H9 (cell line): Measurements from ENCODE around the gene NOTCH1. TPM values are rescaled to one million over a fixed set of nuclear protein-coding genes. Genes with fewer than 3 reads are reported as not detected.

Source experiments
- DNase-seq: peaks from one replicate; pipeline ENCODE4 v3.0.0-alpha.2; 2017
- H2AFZ ChIP-seq: one replicate; pipeline ENCODE4 v1.6.1; 2013; ENCODE audit warnings: mild to moderate bottlenecking, low read length, control low read depth, moderate library complexity
- H2AK5ac ChIP-seq: 2 replicates; pipeline ENCODE4 v1.6.1; 2013; ENCODE audit warnings: low read length, control low read depth, mixed read lengths; ENCODE audit not compliant: insufficient read length
- H2BK120ac ChIP-seq: one replicate; pipeline ENCODE4 v1.6.1; 2013; ENCODE audit warnings: low read depth, mild to moderate bottlenecking, low read length, control low read depth, inconsistent platforms; ENCODE audit not compliant: poor library complexity, severe bottlenecking
- H2BK12ac ChIP-seq: 2 replicates; pipeline ENCODE4 v1.6.1; 2013; ENCODE audit warnings: low read length, control low read depth, mixed read lengths, low read depth; ENCODE audit not compliant: insufficient read length
- H2BK15ac ChIP-seq: 2 replicates; pipeline ENCODE4 v1.6.1; 2013; ENCODE audit warnings: low read depth, low read length, control low read depth
- H2BK20ac ChIP-seq: one replicate; pipeline ENCODE4 v1.6.1; 2013; ENCODE audit warnings: low read depth, mild to moderate bottlenecking, low read length, control low read depth, inconsistent platforms; ENCODE audit not compliant: poor library complexity, severe bottlenecking
- H2BK5ac ChIP-seq: 2 replicates; pipeline ENCODE4 v1.6.1; 2013; ENCODE audit warnings: low read length, control low read depth, mixed read lengths; ENCODE audit not compliant: insufficient read length
- H3K14ac ChIP-seq: 2 replicates; pipeline ENCODE4 v1.6.1; 2013; ENCODE audit warnings: low read length, control low read depth; ENCODE audit not compliant: insufficient read depth
- H3K18ac ChIP-seq: 2 replicates; pipeline ENCODE4 v1.6.1; 2013; ENCODE audit warnings: low read depth, mild to moderate bottlenecking, mixed read lengths, low read length, control low read depth; ENCODE audit not compliant: insufficient read length
- H3K23ac ChIP-seq: 2 replicates; pipeline ENCODE4 v1.6.1; 2013; ENCODE audit warnings: low read length, control low read depth, mixed read lengths, low read depth; ENCODE audit not compliant: insufficient read length
- H3K23me2 ChIP-seq: 2 replicates; pipeline ENCODE4 v1.6.1; 2013; ENCODE audit warnings: low read depth, mild to moderate bottlenecking, mixed read lengths, low read length, control low read depth; ENCODE audit not compliant: insufficient read length, poor library complexity, severe bottlenecking
- H3K27ac ChIP-seq: 2 replicates; pipeline ENCODE4 v1.5.1; 2013; ENCODE audit warnings: low read length, control low read depth, mixed read lengths, low read depth; ENCODE audit not compliant: insufficient read length
- H3K27me3 ChIP-seq: 2 replicates; pipeline ENCODE4 v1.6.1; 2013; ENCODE audit warnings: low read length, control low read depth, inconsistent platforms; ENCODE audit not compliant: insufficient read depth
- H3K4ac ChIP-seq: 2 replicates; pipeline ENCODE4 v1.6.1; 2013; ENCODE audit warnings: low read depth, mild to moderate bottlenecking, control low read depth, inconsistent platforms, low read length, moderate library complexity
- H3K4me1 ChIP-seq: 2 replicates; pipeline ENCODE4 v1.6.1; 2013; ENCODE audit warnings: low read length, control low read depth, inconsistent platforms; ENCODE audit not compliant: insufficient read depth
- H3K4me2 ChIP-seq: 2 replicates; pipeline ENCODE4 v1.6.1; 2013; ENCODE audit warnings: low read length, control low read depth, mixed read lengths; ENCODE audit not compliant: insufficient read length, insufficient read depth
- H3K56ac ChIP-seq: 2 replicates; pipeline ENCODE4 v1.6.1; 2013; ENCODE audit warnings: low read depth, mild to moderate bottlenecking, mixed read lengths, low read length, control low read depth; ENCODE audit not compliant: insufficient read length
- H3K79me1 ChIP-seq: 2 replicates; pipeline ENCODE4 v1.6.1; 2013; ENCODE audit warnings: low read depth, mild to moderate bottlenecking, moderate library complexity, low read length, control low read depth, inconsistent platforms; ENCODE audit not compliant: insufficient read depth, poor library complexity, severe bottlenecking
- H3K79me2 ChIP-seq: 2 replicates; pipeline ENCODE4 v1.6.1; 2013; ENCODE audit warnings: low read length, control low read depth, inconsistent platforms; ENCODE audit not compliant: insufficient read depth
- H3K9ac ChIP-seq: 2 replicates; pipeline ENCODE4 v1.6.1; 2013; ENCODE audit warnings: low read length, control low read depth, mixed read lengths; ENCODE audit not compliant: insufficient read length; ENCODE audit errors: extremely low read depth
- H3K9me3 ChIP-seq: one replicate; pipeline ENCODE4 v1.6.1; 2013; ENCODE audit warnings: low read depth, low read length, inconsistent platforms; ENCODE audit not compliant: control insufficient read depth
- H3T11ph ChIP-seq: one replicate; pipeline ENCODE4 v1.6.1; 2013; ENCODE audit warnings: mild to moderate bottlenecking, low read length, control low read depth, inconsistent platforms
- H4K20me1 ChIP-seq: one replicate; pipeline ENCODE4 v1.6.1; 2013; ENCODE audit not compliant: control insufficient read depth, insufficient read length, insufficient read depth
- H4K5ac ChIP-seq: 2 replicates; pipeline ENCODE4 v1.6.1; 2013; ENCODE audit warnings: low read depth, mild to moderate bottlenecking, mixed read lengths, low read length, control low read depth; ENCODE audit not compliant: insufficient read length
- H4K8ac ChIP-seq: replicated peaks from 2 replicates; pipeline ENCODE4 v1.6.1; 2013; ENCODE audit warnings: low read length, control low read depth, mixed read lengths, low read depth; ENCODE audit not compliant: insufficient read length
- H4K91ac ChIP-seq: 2 replicates; pipeline ENCODE4 v1.6.1; 2013; ENCODE audit warnings: low read depth, mild to moderate bottlenecking, moderate library complexity, mixed read lengths, low read length, control low read depth; ENCODE audit not compliant: insufficient read length
- H3K27ac Mint-ChIP-seq, 3 experiments: 2 replicates in 2 of 3; 3 replicates in 1 of 3; pipeline ENCODE4 v1.8.0; 2020 to 2021; ENCODE audit warnings: mixed read lengths in 3 of 3, mild to moderate bottlenecking in 1 of 3, moderate library complexity in 1 of 3
- H3K27me3 Mint-ChIP-seq: 2 replicates; pipeline ENCODE4 v1.8.0; 2021; ENCODE audit warnings: low read depth, mild to moderate bottlenecking, moderate library complexity, mixed read lengths
- H3K36me3 Mint-ChIP-seq, 3 experiments: 2 replicates in 2 of 3; 3 replicates in 1 of 3; pipeline ENCODE4 v1.8.0; 2020 to 2021; ENCODE audit warnings: low read depth in 3 of 3, mixed read lengths in 3 of 3; ENCODE audit not compliant: insufficient read depth in 1 of 3
- H3K4me1 Mint-ChIP-seq, 2 experiments: 2 replicates each; pipeline ENCODE4 v1.8.0; 2020; ENCODE audit warnings: mixed read lengths in 2 of 2
- H3K4me3 Mint-ChIP-seq, 2 experiments: 2 replicates in 1 of 2; 3 replicates in 1 of 2; pipeline ENCODE4 v1.8.0; 2020 to 2021; ENCODE audit warnings: mild to moderate bottlenecking in 2 of 2, mixed read lengths in 2 of 2, moderate library complexity in 1 of 2
- H3K9me3 Mint-ChIP-seq, 2 experiments: 2 replicates in 1 of 2; 3 replicates in 1 of 2; pipeline ENCODE4 v1.8.0; 2020; ENCODE audit warnings: mild to moderate bottlenecking in 2 of 2, mixed read lengths in 2 of 2, moderate library complexity in 1 of 2
- WGBS: extraction: QIAGEN DNeasy Blood & Tissue Kit; methylation state at CpG from one replicate; pipeline ENCODE4 v1.1.7; 2013; ENCODE audit warnings: missing lambda C conversion rate, low lambda C conversion rate, mixed read lengths; ENCODE audit not compliant: insufficient read length; ENCODE audit errors: extremely low coverage; 5-methylcytosine and 5-hydroxymethylcytosine counted together
- total RNA-seq: library from RNA; stranded (reverse); gene quantifications from 2 replicates; pipeline ENCODE4 v1.2.1, GENCODE V29; 2021
- TF ChIP-seq, protein P1 (sequence below): fragments of 200-600 bp; sonication (generic); conservative IDR thresholded peaks from 3 replicates; pipeline ENCODE4 v1.8.0; 2021; ENCODE audit warnings: antibody characterized with exemption, mild to moderate bottlenecking

Gene NOTCH1
- total RNA-seq, 1 experiment from 2014 or later = 71.6 TPM

DNA sequence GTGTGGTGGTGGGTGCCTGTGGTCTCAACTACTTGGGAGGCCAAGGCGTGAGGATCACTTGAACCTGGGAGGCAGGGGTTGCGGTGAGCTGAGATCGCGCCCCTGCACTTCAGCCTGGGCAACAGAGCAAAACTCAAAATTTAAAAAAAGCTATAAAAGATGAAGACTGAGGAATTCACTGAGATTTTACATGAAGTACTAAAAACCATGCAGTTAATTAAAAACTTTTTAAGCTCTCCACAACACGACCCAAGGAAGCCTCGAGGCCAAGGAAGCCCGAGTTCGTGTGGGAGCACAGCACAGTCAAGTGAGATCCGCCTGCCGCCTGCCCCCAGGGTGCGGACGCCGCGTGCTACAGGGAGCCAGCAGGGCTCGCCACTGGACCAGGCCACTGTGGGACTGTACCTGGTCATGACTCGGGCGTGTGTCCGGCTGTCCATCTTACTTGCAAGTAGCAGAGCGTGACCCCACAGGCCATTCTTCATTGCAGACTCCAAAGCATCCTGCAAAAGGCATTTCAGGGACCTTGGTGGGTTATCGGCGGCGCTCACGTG, 85.0 kb downstream of the NOTCH1 start:
- peaks cover 67 to 91% (median 88%) of the 10 kb centered on the region in 3 experiments; a peak in 6 of 7 replicates for H3K36me3 Mint-ChIP-seq
- no peaks in the 10 kb centered on the region for H3K27me3 Mint-ChIP-seq
- no peak overlapping the region for H2BK20ac ChIP-seq
- TF ChIP-seq, protein P1, sequence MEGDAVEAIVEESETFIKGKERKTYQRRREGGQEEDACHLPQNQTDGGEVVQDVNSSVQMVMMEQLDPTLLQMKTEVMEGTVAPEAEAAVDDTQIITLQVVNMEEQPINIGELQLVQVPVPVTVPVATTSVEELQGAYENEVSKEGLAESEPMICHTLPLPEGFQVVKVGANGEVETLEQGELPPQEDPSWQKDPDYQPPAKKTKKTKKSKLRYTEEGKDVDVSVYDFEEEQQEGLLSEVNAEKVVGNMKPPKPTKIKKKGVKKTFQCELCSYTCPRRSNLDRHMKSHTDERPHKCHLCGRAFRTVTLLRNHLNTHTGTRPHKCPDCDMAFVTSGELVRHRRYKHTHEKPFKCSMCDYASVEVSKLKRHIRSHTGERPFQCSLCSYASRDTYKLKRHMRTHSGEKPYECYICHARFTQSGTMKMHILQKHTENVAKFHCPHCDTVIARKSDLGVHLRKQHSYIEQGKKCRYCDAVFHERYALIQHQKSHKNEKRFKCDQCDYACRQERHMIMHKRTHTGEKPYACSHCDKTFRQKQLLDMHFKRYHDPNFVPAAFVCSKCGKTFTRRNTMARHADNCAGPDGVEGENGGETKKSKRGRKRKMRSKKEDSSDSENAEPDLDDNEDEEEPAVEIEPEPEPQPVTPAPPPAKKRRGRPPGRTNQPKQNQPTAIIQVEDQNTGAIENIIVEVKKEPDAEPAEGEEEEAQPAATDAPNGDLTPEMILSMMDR = no peak
- H3K9me3 Mint-ChIP-seq = no peaks in the 10 kb centered on the region
- no peak overlapping the region for H3K9ac ChIP-seq
- no peak overlapping the region for H2BK12ac ChIP-seq
- no peak overlapping the region for H3K14ac ChIP-seq
- H3K4me1 Mint-ChIP-seq = no peaks in the 10 kb centered on the region
- no peak overlapping the region for H3K18ac ChIP-seq
- no peak overlapping the region for H2BK5ac ChIP-seq
- H3K56ac ChIP-seq = no peak overlapping the region
- no peak overlapping the region for H3K4me2 ChIP-seq
- H2AK5ac ChIP-seq = no peak overlapping the region
- no peak overlapping the region for H3K27ac Mint-ChIP-seq
- no peak overlapping the region for H2BK120ac ChIP-seq
- H3K4ac ChIP-seq = no peak overlapping the region
- WGBS = no CpG with 5 or more reads among the region's 23 CpGs
- H3K4me1 ChIP-seq = no peaks in the 10 kb centered on the region
- no peaks in the 10 kb centered on the region for H3K9me3 ChIP-seq
- no peak overlapping the region for H2AFZ ChIP-seq
- no peak overlapping the region for H4K5ac ChIP-seq
- H3K27me3 ChIP-seq = no peaks in the 10 kb centered on the region
- no peaks in the 10 kb centered on the region for H3K79me1 ChIP-seq
- H4K8ac ChIP-seq = no peak overlapping the region
- no peak for DNase-seq
- H4K20me1 ChIP-seq = no peaks in the 10 kb centered on the region
- no peak overlapping the region for H3K23ac ChIP-seq
- no peak overlapping the region for H4K91ac ChIP-seq
- 0 out of 2 replicates have a peak, but pooled peaks cover 2% of the 10 kb centered on the region for H3K79me2 ChIP-seq
- H3K27ac ChIP-seq = no peak overlapping the region
- no peak overlapping the region for H2BK15ac ChIP-seq
- no peak overlapping the region for H3T11ph ChIP-seq
- H3K23me2 ChIP-seq = peaks cover 3% of the 10 kb centered on the region
- no peak overlapping the region for H3K4me3 Mint-ChIP-seq
